GM20000 (cell line): ENCODE results near the gene NYAP1.
"Not testable (repeated sequence)": the region's sequence is repeated elsewhere in the genome, so short reads cannot be mapped to it uniquely, and the experiment has no call there.

ENCODE experiments used
- DNase-seq: peaks from one replicate; pipeline ENCODE4 v3.0.0; 2012; ENCODE audit warnings: low spot score
- TF ChIP-seq, protein P1 (sequence below): IDR thresholded peaks from 2 replicates; pipeline ENCODE4 v1.5.1; 2012; ENCODE audit warnings: mild to moderate bottlenecking, control low read depth; ENCODE audit errors: extremely low read depth, missing control alignments

Gene NYAP1

DNA sequence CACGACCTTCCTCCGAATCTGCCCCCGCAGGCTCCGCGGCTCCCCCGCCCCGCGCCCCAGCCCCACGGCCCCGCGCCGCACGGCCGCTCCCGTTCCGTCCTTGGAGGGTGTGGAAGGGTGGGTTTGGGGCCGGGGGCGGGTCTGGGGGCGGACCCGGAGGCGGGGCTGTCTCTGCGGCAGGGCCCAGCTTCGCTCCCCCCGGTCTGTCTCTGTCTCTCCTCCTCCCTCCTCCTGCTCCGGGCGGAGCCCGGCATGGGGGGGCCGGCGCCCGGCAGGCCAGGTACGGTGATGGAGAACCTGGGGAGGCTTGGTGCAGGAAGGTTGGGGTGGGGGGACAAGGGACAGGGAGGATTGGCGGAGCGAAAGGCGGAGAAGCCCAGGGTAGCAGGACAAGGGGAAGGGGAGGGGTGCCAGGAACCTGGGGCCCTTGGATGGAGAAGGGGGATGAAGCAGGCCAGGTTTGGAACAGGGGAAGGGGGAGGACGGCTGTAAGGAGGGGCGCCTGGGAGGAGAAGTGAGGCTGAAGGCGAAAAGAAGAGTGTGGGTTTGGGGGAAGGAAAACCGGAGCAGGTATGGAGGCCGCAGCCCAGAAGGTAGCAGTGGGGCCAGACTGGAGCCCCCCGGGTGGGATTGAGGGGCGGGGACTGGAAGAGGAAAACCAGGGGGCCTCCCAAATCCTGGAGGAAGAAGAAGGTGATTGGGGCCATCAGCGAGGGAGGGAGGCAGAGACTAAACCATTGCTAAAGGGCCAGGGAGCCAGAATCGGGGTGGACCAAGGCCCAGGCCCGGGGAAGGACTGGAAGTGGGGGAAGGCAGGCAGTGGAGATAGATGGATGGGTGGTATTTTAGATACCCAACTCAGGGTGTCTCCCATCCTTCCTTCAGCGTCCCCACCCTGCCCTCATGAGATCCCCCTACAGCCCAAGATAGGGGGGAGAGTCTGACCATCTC lies at the start of gene NYAP1:
Gene NYAP1, plus strand, starts transcription at position 206 of the 951 bp plus-strand sequence. CDS start 1,385 bp downstream, outside the sequence.
- peak; percentile 77 for DNase-seq

GRCh38 chr7:100434297-100435144 lies 49.2 kb upstream of the NYAP1 start:
- no peak for DNase-seq
- TF ChIP-seq, protein P1, sequence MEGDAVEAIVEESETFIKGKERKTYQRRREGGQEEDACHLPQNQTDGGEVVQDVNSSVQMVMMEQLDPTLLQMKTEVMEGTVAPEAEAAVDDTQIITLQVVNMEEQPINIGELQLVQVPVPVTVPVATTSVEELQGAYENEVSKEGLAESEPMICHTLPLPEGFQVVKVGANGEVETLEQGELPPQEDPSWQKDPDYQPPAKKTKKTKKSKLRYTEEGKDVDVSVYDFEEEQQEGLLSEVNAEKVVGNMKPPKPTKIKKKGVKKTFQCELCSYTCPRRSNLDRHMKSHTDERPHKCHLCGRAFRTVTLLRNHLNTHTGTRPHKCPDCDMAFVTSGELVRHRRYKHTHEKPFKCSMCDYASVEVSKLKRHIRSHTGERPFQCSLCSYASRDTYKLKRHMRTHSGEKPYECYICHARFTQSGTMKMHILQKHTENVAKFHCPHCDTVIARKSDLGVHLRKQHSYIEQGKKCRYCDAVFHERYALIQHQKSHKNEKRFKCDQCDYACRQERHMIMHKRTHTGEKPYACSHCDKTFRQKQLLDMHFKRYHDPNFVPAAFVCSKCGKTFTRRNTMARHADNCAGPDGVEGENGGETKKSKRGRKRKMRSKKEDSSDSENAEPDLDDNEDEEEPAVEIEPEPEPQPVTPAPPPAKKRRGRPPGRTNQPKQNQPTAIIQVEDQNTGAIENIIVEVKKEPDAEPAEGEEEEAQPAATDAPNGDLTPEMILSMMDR = no peak

More for the DNA sequence above, at the start of gene NYAP1:
- TF ChIP-seq, protein P1 = no peak

DNA sequence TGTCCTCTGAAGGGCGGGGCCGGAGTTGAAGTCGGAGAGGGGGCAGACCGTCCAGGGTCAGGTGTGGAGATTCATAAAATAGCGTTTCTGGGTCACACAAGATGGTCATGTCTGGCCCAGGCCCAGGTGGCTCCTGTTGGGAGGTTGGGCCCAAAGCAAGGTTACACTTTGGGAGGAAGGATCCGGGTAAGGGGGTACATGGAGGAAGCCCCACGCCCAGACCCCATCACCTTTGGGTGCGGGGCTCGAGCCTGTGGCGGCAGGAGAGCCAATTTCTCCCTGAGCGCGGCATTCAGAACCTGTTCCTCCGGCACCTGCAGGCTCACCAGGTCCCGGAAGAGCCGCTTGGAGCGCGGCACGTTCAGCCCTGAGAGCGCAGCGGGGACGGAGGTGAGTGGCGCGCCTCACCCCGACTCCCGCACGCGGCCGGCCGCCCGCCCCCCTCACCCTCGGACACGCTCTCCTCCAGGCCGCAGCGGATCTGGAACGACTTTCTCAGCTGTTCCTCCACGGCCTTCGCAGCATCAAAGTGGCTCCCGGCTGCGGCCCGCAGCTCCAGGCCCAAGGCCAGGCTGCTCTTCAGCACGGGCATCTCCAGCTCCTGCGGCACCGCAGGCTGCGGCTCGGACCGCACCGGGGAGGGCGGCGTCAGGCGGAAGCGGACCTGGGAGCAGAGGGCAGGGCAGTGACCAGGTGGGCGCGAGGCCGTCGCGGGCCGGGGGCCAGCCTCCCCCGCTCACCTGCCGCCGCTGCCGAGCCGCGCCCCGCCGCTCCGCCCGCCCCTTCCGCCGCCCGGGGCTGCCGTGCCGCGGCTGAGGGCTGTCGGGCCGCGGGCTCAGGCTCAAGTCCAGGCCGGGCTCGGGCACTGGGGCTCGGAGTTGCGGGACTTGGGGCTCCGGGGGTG lies 48.1 kb upstream of the NYAP1 start:
- TF ChIP-seq, protein P1 = no peak
- DNase-seq = peak; percentile 63

DNA sequence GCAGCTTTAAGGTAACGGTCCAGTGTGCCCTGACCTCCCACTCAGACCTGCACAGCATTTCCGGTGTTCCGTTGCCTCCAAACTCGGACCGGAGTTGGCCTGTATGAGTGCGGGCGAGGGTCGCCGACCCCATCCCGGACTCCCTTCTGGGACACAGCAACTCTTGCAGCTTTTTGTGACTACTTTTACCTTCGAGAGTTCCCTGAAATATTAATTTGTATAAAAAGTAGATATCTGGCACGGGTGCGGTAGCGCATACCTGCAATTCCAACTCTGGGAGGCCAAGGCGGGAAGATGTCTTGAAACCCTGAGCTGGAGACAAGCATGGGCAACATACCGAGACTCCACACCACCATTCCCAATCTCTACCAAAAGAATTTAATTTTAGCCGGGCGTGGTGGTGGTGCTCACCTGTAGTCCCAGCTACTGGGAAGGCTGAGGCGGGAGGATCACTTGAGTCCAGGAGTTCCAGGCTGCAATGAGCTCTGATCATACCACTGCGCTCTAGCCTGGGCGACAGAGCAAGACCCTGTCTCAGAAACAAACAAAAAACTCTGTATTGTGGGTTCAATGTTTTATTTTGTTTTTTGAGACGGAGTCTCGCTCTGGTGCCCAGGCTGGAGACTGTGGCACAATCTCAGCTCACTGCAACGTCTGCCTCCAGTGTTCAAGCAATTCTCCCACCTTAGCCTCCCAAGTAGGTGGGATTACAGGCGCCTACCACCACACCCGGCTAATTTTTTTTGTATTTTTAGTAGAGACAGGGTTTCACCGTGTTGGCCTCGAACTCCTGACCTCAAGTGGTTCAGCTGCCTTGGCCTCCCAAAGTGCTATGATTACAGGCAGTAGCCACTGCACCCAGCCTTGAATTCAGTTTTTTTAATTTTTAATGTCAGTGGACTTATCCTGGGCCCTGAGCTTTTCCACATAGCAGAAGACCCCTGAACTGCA lies 46.3 kb upstream of the NYAP1 start:
- no peak for DNase-seq
- TF ChIP-seq, protein P1 = no peak

- TF ChIP-seq, protein P1 = no peak
- no peak for DNase-seq
Measured at GRCh38 chr7:100438172-100438571, 45.6 kb upstream of the NYAP1 start.

DNA sequence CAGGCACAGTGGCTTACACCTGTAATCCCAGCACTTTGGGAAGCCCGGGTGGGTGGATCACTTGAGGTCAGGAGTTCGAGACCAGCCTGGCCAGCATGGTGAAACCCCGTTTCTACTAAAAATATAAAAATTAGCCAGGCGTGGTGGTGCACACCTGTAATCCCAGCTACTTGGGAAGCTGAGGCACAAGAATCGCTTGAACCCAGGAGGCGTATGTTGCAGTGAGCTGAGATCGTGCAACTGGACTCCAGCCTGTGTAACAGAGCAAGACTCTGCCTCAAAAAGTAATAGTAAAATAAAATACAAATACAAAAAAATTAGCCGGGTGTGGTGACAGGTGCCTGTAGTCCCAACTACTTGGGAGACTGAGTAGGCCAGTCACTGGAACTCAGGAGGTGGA lies 45.0 kb upstream of the NYAP1 start:
- DNase-seq = not testable (repeated sequence)

- not testable (repeated sequence) for DNase-seq
Measured at GRCh38 chr7:100439244-100439643, 44.5 kb upstream of the NYAP1 start.
